Measurements from ENCODE around the gene WSCD2.

DNA sequence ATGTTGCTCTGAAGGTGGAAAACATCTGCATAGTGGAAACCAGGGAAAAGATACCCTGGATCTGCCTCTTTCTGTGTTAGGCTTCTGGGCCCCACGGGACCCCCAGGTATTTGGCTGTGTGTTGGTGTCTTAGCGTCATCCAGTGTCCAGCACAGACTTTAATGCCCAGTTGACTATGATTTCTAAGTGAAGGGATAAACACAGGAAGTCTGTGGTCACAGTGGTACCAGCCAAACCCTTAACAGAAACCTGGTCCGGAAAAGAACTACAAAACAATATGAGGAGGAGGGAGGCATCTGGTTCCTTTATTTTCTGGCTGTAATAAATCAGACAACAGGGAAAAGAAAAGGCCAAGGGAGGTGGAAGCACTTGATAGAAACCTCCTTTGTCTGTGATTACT is 153.6 kb downstream of the WSCD2 start:
- TF ChIP-seq, protein P1, sequence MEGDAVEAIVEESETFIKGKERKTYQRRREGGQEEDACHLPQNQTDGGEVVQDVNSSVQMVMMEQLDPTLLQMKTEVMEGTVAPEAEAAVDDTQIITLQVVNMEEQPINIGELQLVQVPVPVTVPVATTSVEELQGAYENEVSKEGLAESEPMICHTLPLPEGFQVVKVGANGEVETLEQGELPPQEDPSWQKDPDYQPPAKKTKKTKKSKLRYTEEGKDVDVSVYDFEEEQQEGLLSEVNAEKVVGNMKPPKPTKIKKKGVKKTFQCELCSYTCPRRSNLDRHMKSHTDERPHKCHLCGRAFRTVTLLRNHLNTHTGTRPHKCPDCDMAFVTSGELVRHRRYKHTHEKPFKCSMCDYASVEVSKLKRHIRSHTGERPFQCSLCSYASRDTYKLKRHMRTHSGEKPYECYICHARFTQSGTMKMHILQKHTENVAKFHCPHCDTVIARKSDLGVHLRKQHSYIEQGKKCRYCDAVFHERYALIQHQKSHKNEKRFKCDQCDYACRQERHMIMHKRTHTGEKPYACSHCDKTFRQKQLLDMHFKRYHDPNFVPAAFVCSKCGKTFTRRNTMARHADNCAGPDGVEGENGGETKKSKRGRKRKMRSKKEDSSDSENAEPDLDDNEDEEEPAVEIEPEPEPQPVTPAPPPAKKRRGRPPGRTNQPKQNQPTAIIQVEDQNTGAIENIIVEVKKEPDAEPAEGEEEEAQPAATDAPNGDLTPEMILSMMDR (optimal IDR thresholded peaks at IDR 0.05 in 1 of 3, IDR thresholded peaks at IDR 0.05 in 1 of 3, conservative IDR thresholded peaks at IDR 0.05 in 1 of 3; ENCODE audit: extremely low read depth in 1 of 3, insufficient read depth in 2 of 3, low read length in 3 of 3) = no peak
- TF ChIP-seq EZH2 (IDR thresholded peaks at IDR 0.05; ENCODE audit: low read length) = no peak
